K562 (cell line): Measurements from ENCODE around the gene HSD3B7. TPM values are rescaled to one million over a fixed set of nuclear protein-coding genes. Genes with fewer than 3 reads are reported as not detected.

Experiments used
- CC2D1A ChIP-seq: fragments of 450-650 bp; IDR thresholded peaks from 2 replicates; pipeline ENCODE4 v1.6.1; 2017; ENCODE audit warnings: mild to moderate bottlenecking
- NR2C1 ChIP-seq, 2 experiments: fragments of 450-650 bp; IDR thresholded peaks; 2 replicates each; pipeline ENCODE4 v1.6.1; 2017; ENCODE audit warnings: mild to moderate bottlenecking in 2 of 2, antibody characterized with exemption in 1 of 2, inconsistent platforms in 1 of 2, missing compliant biosample characterization in 1 of 2, missing genetic modification characterization in 1 of 2
- RREB1 ChIP-seq: fragments of 250-450 bp; sonication (Bioruptor Pico); IDR thresholded peaks from 2 replicates; pipeline ENCODE4 v1.4.0; 2020
- SP1 ChIP-seq: sonication (generic); formaldehyde crosslinking; IDR thresholded peaks from 2 replicates; pipeline ENCODE4 v1.8.1; 2022; ENCODE audit warnings: mild to moderate bottlenecking, missing genetic modification reagents
- ZBED1 ChIP-seq: IDR thresholded peaks from 2 replicates; pipeline ENCODE4 v1.6.1; 2014
- ZNF76 ChIP-seq: fragments of 250-450 bp; sonication (Bioruptor Pico); IDR thresholded peaks from 2 replicates; pipeline ENCODE4 v1.4.0; 2020; ENCODE audit warnings: mild to moderate bottlenecking, moderate library complexity, borderline replicate concordance
- polyA plus RNA-seq, 8 experiments: library from polyadenylated mRNA; depleted of rRNA in 4 of 8; stranded (reverse) in 5 of 8; unstranded in 3 of 8; fragments of >200 nt; fragmentation: Nextera tagmentation in 2 of 8; fragmentation: Illumina TruSeq in 1 of 8; extraction: Ambion mirVana in 2 of 8; extraction: Trizol in 1 of 8; gene quantifications; 2 replicates each; pipeline versions ENCODE4 v1.2.1 to v1.2.3, GENCODE V29; 2011 to 2014; ENCODE audit warnings: inconsistent platforms in 1 of 8, missing spikeins in 1 of 8
- total RNA-seq, 7 experiments: library from RNA; depleted of rRNA in 6 of 7; stranded (reverse); fragments of >200 nt in 6 of 7; fragmentation: Illumina TruSeq in 2 of 7; extraction: Trizol in 2 of 7; gene quantifications; 2 replicates each; pipeline versions ENCODE4 v1.2.1 to v1.2.3, GENCODE V29; 2011 to 2021; ENCODE audit warnings: low replicate concordance in 1 of 7
- TF ChIP-seq, protein P1 (sequence below), 2 experiments: fragments of 450-650 bp in 1 of 2; sonication (generic) in 1 of 2; formaldehyde crosslinking in 1 of 2; IDR thresholded peaks; 2 replicates each; pipeline versions ENCODE4 v1.7.1 to v1.9.0; 2016 to 2022; ENCODE audit warnings: inconsistent platforms in 1 of 2, mild to moderate bottlenecking in 1 of 2, missing genetic modification reagents in 1 of 2

Gene HSD3B7
- total and polyA plus RNA-seq, 9 of the 15 experiments (the other 6 are each of a cell fraction or from before 2014, with no cell fraction given) = 5.4 to 49.1 (median 23.0) TPM

DNA sequence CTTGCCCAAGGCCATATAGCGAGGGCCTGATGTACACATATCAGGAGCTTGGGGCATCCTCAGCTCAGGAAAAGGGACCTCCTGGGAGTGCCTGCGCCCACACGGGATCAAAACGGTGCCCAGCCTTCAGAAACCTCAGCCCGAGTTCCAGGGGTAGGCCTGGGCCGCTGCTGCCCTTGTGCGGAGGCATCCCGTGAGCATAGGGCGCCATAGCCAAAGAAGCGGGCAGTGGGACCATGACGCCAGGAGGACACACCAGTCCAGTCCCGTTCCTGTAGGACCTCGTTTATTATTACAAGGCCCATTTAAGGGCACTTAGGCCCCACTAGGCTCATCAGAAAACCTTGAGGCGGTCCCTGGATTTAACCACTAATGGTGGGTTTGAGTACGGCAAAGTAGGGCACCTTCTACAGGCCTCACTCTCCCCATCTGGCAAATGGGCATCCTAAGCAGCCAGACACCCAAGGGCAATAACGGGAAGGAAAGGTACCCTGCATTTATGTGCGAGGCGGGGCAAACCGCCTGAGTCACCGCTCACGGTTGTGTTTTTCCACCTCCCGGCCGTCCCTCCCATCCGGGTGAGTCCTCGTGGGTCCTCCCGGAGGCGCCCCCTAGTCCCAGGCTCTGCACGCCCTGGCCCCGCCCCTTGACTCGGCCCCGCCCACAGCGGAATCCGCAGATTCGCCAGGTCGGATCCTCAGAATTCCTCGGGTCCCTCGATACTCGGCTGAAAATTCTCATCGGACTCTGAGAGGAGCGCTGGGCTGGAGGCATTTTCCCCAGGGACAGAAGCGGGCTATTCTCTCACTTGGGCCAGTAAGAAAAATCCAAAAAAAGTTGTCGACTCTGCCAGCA is 28.2 kb upstream of the HSD3B7 start (continued):
- TF ChIP-seq, protein P1, sequence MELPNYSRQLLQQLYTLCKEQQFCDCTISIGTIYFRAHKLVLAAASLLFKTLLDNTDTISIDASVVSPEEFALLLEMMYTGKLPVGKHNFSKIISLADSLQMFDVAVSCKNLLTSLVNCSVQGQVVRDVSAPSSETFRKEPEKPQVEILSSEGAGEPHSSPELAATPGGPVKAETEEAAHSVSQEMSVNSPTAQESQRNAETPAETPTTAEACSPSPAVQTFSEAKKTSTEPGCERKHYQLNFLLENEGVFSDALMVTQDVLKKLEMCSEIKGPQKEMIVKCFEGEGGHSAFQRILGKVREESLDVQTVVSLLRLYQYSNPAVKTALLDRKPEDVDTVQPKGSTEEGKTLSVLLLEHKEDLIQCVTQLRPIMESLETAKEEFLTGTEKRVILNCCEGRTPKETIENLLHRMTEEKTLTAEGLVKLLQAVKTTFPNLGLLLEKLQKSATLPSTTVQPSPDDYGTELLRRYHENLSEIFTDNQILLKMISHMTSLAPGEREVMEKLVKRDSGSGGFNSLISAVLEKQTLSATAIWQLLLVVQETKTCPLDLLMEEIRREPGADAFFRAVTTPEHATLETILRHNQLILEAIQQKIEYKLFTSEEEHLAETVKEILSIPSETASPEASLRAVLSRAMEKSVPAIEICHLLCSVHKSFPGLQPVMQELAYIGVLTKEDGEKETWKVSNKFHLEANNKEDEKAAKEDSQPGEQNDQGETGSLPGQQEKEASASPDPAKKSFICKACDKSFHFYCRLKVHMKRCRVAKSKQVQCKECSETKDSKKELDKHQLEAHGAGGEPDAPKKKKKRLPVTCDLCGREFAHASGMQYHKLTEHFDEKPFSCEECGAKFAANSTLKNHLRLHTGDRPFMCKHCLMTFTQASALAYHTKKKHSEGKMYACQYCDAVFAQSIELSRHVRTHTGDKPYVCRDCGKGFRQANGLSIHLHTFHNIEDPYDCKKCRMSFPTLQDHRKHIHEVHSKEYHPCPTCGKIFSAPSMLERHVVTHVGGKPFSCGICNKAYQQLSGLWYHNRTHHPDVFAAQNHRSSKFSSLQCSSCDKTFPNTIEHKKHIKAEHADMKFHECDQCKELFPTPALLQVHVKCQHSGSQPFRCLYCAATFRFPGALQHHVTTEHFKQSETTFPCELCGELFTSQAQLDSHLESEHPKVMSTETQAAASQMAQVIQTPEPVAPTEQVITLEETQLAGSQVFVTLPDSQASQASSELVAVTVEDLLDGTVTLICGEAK (IDR thresholded peaks at IDR 0.05) = no peak
- TF ChIP-seq, protein P1 (CRISPR knock-in tag; IDR thresholded peaks at IDR 0.05) = no peak
- no peak; the same call in 1 of the 2 replicates for TF ChIP-seq SP1 (CRISPR knock-in tag)
- no peak for TF ChIP-seq RREB1 (CRISPR knock-in tag)
- 0 out of 2 replicates have a peak, but pooled peaks have one; percentile 30 for TF ChIP-seq ZBED1
- TF ChIP-seq ZNF76 (CRISPR knock-in tag) = no peak
- TF ChIP-seq CC2D1A = peak; percentile 44; the same call in 1 of the 2 replicates
- no peak for TF ChIP-seq NR2C1 (IDR thresholded peaks at IDR 0.05)
- TF ChIP-seq NR2C1 (tag; IDR thresholded peaks at IDR 0.05) = no peak
